GM19023 (cell line): ENCODE measurements around the gene LIN52.

ENCODE experiments used
- ATAC-seq: cut with Tn5 transposase; IDR thresholded peaks from one replicate; pipeline ENCODE4 v1.9.1; 2021; ENCODE audit warnings: mild to moderate bottlenecking, moderate library complexity; ENCODE audit not compliant: unreplicated experiment

The LIN52 gene

DNA sequence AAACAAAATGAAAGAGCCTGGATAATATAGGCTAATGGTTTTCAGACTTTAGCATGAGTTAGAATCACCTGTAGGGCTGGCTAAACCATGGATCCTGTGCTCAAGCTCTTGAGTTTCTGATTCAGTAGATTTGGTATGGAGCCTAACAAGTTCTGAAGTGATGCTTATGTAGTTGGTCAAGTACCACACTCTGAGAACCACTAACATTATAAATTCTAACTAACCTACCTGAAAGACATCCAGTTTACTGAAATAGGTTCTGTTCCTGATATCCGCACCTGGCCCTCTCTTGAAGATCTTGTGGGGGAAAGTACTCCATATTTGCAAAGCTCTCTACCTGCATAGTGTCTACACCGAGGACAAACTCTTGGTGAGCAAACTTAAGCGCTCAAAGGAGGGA lies 95.1 kb downstream of the LIN52 start:
- no peak for ATAC-seq

- ATAC-seq, result no peak
Measured at GRCh38 chr14:74190927-74191575, 106.3 kb downstream of the LIN52 start.

DNA sequence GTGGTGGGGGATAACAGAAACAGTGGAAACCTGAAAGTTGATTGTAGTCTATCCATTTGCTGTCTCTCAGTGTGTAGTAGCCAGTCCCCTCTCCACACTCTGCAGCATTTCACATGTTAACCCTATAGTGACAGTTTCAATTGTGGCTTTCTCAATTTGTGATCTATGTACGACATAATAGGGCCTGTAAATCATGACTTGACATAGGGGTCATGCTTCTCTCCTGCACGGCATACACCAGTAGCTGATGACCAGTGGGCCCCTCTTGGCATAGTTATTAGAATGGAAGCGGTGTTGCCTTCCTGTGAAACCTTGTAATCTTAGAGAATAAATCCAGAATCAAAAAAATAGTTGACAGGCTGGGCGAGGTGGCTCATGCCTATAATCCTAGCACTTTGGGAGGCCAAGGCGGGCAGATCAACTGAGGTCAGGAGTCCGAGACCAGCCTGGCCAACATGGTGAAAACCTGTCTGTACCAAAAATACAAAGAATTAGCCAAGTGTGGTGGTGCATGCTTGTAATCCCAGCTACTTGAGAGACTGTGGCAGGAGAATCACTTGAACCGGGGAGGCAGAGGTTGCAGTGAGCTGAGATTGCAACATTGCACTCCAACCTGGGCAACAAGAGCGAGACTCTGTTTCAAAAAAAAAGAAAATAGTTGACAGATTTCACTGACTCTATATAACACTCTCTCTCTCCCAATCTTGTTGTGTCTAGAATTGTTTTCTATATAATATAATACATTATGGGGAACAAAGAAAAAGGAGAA lies 109.9 kb downstream of the LIN52 start:
- no peak for ATAC-seq

GRCh38 chr14:74195623-74196022 lies 110.9 kb downstream of the LIN52 start:
- no peak for ATAC-seq

- ATAC-seq, result no peak
Measured at GRCh38 chr14:74198441-74199234, 113.9 kb downstream of the LIN52 start.

DNA sequence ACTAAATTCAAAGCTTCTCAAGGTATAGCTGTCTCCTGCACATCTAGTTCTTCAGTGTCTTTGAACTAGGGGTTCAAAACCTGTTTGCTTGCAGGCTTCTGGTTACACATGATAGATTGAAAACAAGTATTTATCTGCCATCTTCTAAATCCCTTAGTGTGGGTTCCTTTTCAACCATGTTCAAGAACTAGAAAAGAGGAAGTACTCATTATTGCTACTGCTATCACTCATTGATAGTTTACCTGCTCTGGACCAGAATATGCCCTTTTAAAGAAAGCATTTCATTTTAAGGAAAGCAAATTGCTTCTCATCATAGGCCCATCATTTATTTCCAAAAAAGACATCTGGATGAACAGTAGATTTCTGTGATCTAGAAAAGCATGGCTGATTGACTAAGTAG lies 117.4 kb downstream of the LIN52 start:
- ATAC-seq, result no peak

DNA sequence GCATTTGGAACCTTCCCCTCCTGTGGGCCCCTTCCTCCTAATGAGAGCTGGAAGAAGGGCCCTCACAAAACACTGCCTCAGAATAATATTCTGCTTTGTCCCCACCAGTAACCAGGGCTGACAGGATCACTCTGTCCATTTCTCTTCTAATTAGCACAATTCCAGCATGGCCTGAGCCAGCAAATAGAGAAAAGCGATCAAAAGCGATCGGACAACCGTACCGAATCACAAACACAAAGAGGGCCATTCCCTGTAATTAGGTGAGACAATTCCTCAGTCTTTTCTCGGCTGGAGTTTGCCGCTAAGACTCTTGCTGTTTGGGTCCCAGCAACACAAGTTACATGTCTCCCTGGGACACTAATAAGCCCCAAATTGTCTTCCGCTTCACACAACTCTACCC lies 118.9 kb downstream of the LIN52 start:
- no peak for ATAC-seq

DNA sequence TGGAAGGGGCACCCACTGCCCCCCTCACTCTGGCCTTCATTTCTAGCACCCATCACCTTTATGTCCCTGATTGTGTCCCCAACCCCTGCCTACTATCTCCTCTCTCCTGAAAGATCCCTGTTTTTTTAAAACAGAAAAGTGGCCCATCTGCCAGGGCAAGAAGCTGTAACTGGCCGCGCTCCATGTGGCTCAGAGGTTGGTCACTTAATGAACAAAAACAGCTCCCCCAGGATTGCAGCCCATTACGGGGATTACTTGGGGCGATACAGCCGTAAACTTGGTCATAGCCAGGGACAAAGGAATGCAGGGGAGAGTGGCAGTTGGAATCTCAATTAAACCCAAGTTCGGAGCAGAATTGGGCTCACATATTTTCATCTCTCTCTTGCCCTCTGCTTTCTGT lies 119.7 kb downstream of the LIN52 start:
- no peak for ATAC-seq

GRCh38 chr14:74205882-74206281 lies 121.1 kb downstream of the LIN52 start:
- ATAC-seq, result no peak

DNA sequence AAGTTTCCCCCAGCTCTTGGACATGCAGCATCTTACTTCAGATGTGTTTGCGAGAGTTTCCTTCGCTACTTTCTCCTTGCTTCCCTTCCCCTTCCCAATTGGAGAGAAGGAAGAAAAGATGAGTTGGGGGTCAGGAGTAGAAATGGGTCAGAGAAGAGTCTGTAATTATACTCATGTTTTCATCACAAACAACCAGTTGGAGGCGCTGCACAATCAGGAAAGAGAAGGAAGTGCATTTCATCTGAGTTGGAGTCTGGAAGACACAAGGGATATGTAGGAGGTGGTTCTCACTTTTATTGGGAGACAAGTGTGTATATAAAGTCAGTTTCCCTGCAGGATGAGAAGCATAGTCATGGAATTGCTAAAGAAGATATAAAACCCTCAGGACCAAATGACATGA lies 123.2 kb downstream of the LIN52 start:
- no peak for ATAC-seq

GRCh38 chr14:74208642-74209041 lies 123.9 kb downstream of the LIN52 start:
- ATAC-seq, result no peak

GRCh38 chr14:74211945-74212580 lies 127.3 kb downstream of the LIN52 start:
- ATAC-seq, result no peak

GRCh38 chr14:74213907-74214803 lies 129.4 kb downstream of the LIN52 start:
- no peak for ATAC-seq

DNA sequence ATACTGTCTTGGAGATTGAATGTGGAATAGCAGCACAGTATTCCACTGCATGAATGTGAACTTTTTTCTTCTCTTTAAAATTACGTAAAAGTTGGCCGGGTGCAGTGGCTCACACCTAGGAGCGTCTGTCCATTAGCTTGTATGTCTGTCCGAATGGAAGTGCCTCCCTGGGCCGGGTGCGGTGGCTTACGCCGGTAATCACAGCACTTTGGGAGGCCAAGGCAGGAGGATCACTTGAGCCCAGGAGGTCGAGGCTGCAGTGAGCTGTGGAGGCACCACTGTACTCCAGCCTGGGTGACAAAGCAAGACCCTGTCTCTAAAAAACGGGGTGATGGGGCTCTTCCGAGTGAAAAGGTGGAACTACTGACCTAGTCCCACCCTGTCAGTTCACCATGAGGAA lies 131.9 kb downstream of the LIN52 start:
- no peak for ATAC-seq

GRCh38 chr14:74217672-74218448 lies 133.1 kb downstream of the LIN52 start:
- ATAC-seq, result no peak

- no peak for ATAC-seq
Measured at GRCh38 chr14:74218462-74218861, 133.7 kb downstream of the LIN52 start.

GRCh38 chr14:74219277-74220205 lies 134.8 kb downstream of the LIN52 start:
- no peak for ATAC-seq

DNA sequence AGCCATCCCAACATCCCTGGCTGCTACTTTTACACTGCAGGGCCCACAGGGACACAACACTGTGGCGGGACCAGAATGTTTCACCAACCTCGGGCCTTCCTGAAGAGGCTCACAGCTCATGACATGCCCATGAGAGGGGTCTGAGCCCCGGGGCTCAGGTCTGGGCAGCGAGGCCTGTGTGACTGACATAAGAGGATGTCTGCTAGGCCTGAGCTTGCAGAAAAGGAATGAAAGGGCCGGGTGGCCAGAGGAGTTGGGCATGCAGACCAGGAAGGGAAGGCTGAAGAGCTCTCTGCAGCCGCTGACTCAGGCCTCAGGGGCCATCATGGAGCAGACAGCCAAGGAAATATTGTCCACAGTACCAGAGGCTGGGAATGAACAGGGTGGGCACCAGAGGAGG lies 136.2 kb downstream of the LIN52 start:
- no peak for ATAC-seq

DNA sequence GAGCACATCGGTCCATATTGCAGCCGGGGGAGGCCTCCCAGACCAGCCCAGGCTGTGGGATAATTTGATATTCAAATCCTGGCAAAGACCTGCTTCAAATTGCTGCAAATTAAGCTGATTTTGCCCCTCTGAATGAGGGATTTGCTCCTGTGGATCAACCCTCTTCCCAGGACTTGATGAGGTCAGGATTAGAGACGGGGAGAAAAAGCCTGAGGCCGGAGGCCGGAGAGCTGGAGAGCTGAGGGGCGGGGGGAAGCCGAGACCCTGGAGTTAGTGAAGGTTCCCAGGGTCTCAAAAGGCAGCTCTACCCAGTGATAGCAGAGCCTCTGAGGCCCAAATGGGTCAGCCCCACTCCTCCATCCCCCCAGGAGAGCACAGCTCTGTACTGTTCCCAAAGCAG lies 137.0 kb downstream of the LIN52 start:
- no peak for ATAC-seq
